GM21737 (cell line): Measurements from ENCODE around the gene FEV.
"Not testable (repeated sequence)": the region's sequence is repeated elsewhere in the genome, so short reads cannot be mapped to it uniquely, and the experiment has no call there.

Experiments used
- ATAC-seq: cut with Tn5 transposase; IDR thresholded peaks from one replicate; pipeline ENCODE4 v1.9.1; 2021; ENCODE audit warnings: mild to moderate bottlenecking, moderate library complexity; ENCODE audit not compliant: unreplicated experiment

Gene FEV

GRCh38 chr2:218946621-218947020 lies 38.4 kb downstream of the FEV start:
- no peak for ATAC-seq

GRCh38 chr2:218944759-218945404 lies 40.1 kb downstream of the FEV start:
- ATAC-seq: no peak

- ATAC-seq: not testable (repeated sequence)
Measured at GRCh38 chr2:218931751-218932150, 53.2 kb downstream of the FEV start.
